Measurements from ENCODE around the gene OPA3.

OPA3 gene

GRCh38 chr19:45498411-45499195 lies 86.0 kb downstream of the OPA3 start, which contains the start of gene PPM1N:
Gene PPM1N (plus strand): TSS chr19:45498443. CDS start chr19:45498473, 30 bp downstream.
- Histone ChIP-seq H3K27me3 (replicated peaks) (no peaks in the 10 kb centered on the region), H3K36me3 (replicated peaks) (no peaks in the 10 kb centered on the region), H3K4me3 (ENCODE audit: low read depth, low read length) (peak within 1 kb of the TSS; percentile 43), H3K27ac (no peak within 1 kb of the TSS)
- DNase-seq = no peak
- in situ Hi-C loops (cut with HindIII; ENCODE audit: low pct_ligation_motif_present, low sequenced_read_pairs) = no loop called here
- TF ChIP-seq, protein P1, sequence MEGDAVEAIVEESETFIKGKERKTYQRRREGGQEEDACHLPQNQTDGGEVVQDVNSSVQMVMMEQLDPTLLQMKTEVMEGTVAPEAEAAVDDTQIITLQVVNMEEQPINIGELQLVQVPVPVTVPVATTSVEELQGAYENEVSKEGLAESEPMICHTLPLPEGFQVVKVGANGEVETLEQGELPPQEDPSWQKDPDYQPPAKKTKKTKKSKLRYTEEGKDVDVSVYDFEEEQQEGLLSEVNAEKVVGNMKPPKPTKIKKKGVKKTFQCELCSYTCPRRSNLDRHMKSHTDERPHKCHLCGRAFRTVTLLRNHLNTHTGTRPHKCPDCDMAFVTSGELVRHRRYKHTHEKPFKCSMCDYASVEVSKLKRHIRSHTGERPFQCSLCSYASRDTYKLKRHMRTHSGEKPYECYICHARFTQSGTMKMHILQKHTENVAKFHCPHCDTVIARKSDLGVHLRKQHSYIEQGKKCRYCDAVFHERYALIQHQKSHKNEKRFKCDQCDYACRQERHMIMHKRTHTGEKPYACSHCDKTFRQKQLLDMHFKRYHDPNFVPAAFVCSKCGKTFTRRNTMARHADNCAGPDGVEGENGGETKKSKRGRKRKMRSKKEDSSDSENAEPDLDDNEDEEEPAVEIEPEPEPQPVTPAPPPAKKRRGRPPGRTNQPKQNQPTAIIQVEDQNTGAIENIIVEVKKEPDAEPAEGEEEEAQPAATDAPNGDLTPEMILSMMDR (IDR thresholded peaks at IDR 0.05; ENCODE audit: low read depth, low read length, missing control alignments) = no peak

- DNase-seq = no peak
- in situ Hi-C loops (cut with HindIII; ENCODE audit: low pct_ligation_motif_present, low sequenced_read_pairs) = no loop called here
- H3K4me3 ChIP-seq (ENCODE audit: low read depth, low read length) = no peak overlapping the region
- H3K27me3 ChIP-seq (replicated peaks) = no peaks in the 10 kb centered on the region
- no peaks in the 10 kb centered on the region for H3K36me3 ChIP-seq (replicated peaks)
- TF ChIP-seq, protein P1 (IDR thresholded peaks at IDR 0.05; ENCODE audit: low read depth, low read length, missing control alignments) = no peak
- no peak overlapping the region for H3K27ac ChIP-seq
Observed at GRCh38 chr19:45497791-45498190, 86.8 kb downstream of the OPA3 start.

GRCh38 chr19:45496349-45496953 lies 88.2 kb downstream of the OPA3 start:
- TF ChIP-seq, protein P1 (IDR thresholded peaks at IDR 0.05; ENCODE audit: low read depth, low read length, missing control alignments) = no peak
- in situ Hi-C loops (cut with HindIII; ENCODE audit: low pct_ligation_motif_present, low sequenced_read_pairs) = no loop called here
- H3K4me3 ChIP-seq (ENCODE audit: low read depth, low read length) = peak overlapping the region; percentile 65
- H3K27me3 ChIP-seq (replicated peaks) = no peaks in the 10 kb centered on the region
- no peak overlapping the region for H3K27ac ChIP-seq
- no peaks in the 10 kb centered on the region for H3K36me3 ChIP-seq (replicated peaks)
- no peak for DNase-seq

DNA sequence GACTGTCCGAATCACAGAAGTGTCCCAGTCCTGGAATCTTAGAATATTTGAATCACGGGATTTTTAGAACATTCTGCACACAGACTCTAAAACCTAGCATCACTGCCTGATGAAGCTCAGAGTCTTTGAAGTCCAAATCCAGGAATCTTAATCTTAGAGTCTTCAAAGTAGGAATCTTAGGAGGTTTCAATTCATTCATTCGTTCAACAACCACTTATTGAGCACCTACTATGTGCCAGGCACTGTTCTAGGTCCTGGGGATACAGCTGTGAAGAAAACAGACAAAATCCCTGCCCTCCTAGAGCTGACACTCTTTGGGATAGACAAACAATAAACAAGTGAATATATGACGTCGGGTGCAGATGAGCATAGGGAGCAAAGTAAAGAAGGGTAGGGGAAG lies 89.4 kb downstream of the OPA3 start:
- Histone ChIP-seq H3K27ac (no peak overlapping the region), H3K36me3 (replicated peaks) (no peaks in the 10 kb centered on the region), H3K27me3 (replicated peaks) (no peaks in the 10 kb centered on the region), H3K4me3 (ENCODE audit: low read depth, low read length) (no peak overlapping the region)
- in situ Hi-C loops (cut with HindIII; ENCODE audit: low pct_ligation_motif_present, low sequenced_read_pairs) = no loop called here
- no peak for DNase-seq
- TF ChIP-seq, protein P1 (IDR thresholded peaks at IDR 0.05; ENCODE audit: low read depth, low read length, missing control alignments) = no peak

DNA sequence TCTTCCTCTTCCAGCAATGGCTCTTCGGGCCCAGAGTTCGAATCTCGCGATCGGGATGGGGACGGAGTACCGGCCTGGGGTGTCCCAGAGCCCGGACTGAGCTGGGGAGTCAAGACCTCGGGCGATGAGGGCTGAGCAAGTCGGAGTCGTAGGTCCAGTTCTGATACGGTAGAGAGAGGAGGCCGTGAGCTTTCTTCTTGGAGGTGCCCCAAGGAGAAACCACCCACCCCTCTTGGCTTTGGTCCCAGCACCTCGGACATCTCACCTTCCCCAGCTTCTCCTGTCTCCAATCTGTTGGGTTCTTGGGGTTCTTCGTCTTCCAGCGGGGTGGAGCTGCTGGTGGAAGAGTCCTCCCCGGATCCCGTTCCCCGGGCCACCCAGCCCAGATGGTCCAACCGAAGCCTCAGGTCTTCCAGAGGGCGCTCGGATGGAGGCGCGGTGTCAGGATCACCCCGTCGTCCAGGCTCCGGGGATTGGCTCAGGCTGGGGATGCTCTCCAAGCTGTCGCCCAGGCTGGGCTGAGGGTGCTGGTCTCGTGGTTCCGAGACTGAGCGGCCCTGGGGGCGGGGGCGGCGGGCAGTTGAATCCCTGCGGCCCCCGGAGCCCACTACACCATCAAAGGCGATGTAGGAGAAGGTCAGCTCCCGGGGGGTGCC lies 90.2 kb downstream of the OPA3 start:
- H3K4me3 ChIP-seq (ENCODE audit: low read depth, low read length) = no peak overlapping the region
- no peaks in the 10 kb centered on the region for H3K36me3 ChIP-seq (replicated peaks)
- in situ Hi-C loops (cut with HindIII; ENCODE audit: low pct_ligation_motif_present, low sequenced_read_pairs) = no loop called here
- DNase-seq = no peak
- no peak overlapping the region for H3K27ac ChIP-seq
- no peaks in the 10 kb centered on the region for H3K27me3 ChIP-seq (replicated peaks)
- TF ChIP-seq, protein P1 (IDR thresholded peaks at IDR 0.05; ENCODE audit: low read depth, low read length, missing control alignments) = no peak
